ENCODE results near the gene MAFF. TPM values are rescaled to one million over a fixed set of nuclear protein-coding genes. Genes with fewer than 3 reads are reported as not detected.

MAFF gene
- total RNA-seq, 1 donor from 2014 or later, result 3.9 TPM

DNA sequence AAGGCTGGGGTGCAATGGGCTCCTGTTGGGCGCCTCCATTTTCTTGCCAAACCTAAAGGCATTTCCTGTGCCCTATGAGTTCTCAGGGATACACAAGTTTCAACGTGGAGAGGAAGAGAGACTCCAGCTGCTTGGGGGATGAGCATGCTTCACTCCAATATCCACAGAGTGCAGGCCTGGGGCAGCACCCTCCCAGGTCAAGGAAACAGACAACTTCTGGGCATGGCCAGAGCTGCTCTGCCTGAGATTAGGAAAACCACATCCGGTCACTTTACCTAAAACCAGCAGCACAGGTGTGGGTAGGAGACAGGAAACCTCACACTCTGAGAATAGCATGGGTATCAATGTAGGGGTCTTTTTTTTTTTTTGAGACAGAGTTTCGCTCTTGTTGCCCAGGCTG, 42.3 kb downstream of the MAFF start:
- Mint-ChIP-seq H3K4me3 (peak overlapping the region; percentile 9), H3K9me3 (no peaks in the 10 kb centered on the region), H3K27me3 (ENCODE audit: low read depth) (no peaks in the 10 kb centered on the region), H3K4me1 (peaks cover 40% of the 10 kb centered on the region), H3K36me3 (ENCODE audit: low read depth) (peaks cover 10% of the 10 kb centered on the region), H3K27ac (ENCODE audit: unreplicated experiment) (no peak overlapping the region)
- no peak for DNase-seq (ENCODE audit: low read depth, low spot score)
- TF ChIP-seq, protein P1, sequence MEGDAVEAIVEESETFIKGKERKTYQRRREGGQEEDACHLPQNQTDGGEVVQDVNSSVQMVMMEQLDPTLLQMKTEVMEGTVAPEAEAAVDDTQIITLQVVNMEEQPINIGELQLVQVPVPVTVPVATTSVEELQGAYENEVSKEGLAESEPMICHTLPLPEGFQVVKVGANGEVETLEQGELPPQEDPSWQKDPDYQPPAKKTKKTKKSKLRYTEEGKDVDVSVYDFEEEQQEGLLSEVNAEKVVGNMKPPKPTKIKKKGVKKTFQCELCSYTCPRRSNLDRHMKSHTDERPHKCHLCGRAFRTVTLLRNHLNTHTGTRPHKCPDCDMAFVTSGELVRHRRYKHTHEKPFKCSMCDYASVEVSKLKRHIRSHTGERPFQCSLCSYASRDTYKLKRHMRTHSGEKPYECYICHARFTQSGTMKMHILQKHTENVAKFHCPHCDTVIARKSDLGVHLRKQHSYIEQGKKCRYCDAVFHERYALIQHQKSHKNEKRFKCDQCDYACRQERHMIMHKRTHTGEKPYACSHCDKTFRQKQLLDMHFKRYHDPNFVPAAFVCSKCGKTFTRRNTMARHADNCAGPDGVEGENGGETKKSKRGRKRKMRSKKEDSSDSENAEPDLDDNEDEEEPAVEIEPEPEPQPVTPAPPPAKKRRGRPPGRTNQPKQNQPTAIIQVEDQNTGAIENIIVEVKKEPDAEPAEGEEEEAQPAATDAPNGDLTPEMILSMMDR (conservative IDR thresholded peaks at IDR 0.05), result no peak

DNA sequence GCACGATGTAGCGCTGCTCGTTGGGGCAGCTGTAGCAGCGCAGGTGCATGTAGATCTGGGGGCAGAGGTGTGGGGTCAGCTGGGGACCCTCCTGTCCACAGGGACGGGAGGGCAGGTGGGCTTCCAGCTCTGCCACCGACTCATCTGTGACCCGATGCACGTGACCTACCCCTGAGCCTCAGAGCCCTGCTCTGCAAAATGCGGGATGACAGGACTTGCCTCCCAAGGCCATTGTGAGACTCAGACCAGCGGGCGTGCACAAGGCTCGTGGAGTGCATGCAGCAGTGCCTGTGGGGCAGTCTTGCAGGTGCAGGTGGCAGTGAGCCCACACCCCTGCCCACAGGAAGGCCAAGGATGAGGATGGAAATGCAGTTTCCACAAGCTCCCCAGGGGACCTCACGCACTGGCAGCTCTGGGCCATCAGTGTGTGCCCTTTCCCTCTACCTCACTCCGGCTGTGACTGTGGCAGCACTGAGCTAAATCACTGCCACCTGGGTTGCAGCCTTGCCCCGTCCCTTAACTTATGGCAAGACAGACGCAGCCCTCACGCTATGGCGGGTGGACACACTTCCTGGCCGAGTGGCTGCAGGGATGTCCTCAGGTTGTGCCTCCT, 44.4 kb downstream of the MAFF start:
- Mint-ChIP-seq H3K4me1 (peaks cover 32% of the 10 kb centered on the region), H3K36me3 (ENCODE audit: low read depth) (peaks cover 11% of the 10 kb centered on the region), H3K4me3 (no peak overlapping the region), H3K27ac (ENCODE audit: unreplicated experiment) (no peak overlapping the region), H3K27me3 (ENCODE audit: low read depth) (no peaks in the 10 kb centered on the region), H3K9me3 (no peaks in the 10 kb centered on the region)
- TF ChIP-seq, protein P1 (conservative IDR thresholded peaks at IDR 0.05), result no peak
- DNase-seq (ENCODE audit: low read depth, low spot score), result no peak

DNA sequence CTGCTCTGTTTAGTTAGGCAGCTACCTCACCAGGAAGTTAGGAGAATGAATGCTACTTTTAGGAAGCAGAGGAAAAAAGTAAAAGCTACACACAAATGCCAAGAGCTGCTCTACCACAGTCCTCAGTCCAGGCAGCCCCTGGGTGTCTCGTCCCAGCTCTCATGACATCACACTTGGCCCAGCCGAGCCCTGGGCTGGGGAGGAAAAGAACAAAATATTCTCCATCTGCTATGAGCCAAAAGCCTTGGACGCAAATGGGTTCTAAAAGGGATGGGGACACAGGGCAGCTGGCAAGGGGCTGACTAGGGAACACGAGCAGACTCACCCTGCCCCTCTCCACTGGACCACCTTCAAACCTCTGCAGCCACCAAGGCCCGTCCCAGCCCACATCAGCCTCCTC, 44.9 kb downstream of the MAFF start:
- no peak for DNase-seq (ENCODE audit: low read depth, low spot score)
- Mint-ChIP-seq H3K4me3 (no peak overlapping the region), H3K27me3 (ENCODE audit: low read depth) (no peaks in the 10 kb centered on the region), H3K9me3 (no peaks in the 10 kb centered on the region), H3K4me1 (peaks cover 30% of the 10 kb centered on the region), H3K27ac (ENCODE audit: unreplicated experiment) (no peak overlapping the region), H3K36me3 (ENCODE audit: low read depth) (peaks cover 11% of the 10 kb centered on the region)
- TF ChIP-seq, protein P1 (conservative IDR thresholded peaks at IDR 0.05), result no peak

DNA sequence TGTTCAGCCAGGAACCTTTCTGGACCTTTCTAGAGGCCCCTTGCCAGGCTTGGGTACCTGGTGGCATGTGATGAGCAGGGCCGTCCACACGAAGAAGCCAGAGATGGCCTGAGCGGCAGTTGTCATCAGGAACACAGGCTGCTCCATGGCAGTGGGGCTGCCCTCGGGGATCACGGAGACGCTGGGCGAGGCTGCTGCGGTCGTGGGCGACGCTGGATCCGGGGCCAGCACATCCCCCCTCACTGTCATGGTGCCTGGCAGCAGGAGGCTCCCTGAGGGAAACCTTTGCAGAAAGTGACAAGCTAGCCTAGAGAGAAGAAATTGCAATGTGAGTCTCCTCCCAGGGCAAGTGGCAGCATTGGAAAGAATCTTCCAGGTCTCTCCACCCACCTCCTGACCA, 45.9 kb downstream of the MAFF start:
- peak overlapping the region; percentile 27 for H3K27ac Mint-ChIP-seq (ENCODE audit: unreplicated experiment)
- TF ChIP-seq, protein P1 (conservative IDR thresholded peaks at IDR 0.05), result no peak
- no peak for DNase-seq (ENCODE audit: low read depth, low spot score)
- peaks cover 23% of the 10 kb centered on the region for H3K4me1 Mint-ChIP-seq
- peaks cover 11% of the 10 kb centered on the region for H3K36me3 Mint-ChIP-seq (ENCODE audit: low read depth)
- H3K9me3 Mint-ChIP-seq, result no peaks in the 10 kb centered on the region
- no peak overlapping the region for H3K4me3 Mint-ChIP-seq
- H3K27me3 Mint-ChIP-seq (ENCODE audit: low read depth), result no peaks in the 10 kb centered on the region

DNA sequence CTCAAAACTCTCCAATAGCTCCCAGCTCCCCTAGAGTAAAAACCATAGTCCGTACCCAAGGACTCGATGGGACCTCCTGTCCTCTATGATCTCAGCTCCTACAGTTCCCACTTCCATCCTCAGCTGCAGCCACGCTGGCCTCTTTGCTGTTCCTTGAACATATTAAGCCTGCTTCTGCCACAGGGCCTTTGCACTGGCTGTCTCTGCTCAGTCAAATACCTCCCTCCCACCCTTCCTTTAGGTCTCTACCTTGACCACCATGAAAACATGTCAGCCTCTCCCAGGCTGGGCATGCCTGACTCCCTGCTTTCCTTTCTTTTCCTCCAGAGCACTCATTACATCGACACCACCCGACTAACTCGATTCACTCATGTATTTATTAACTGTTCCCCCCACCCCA, 46.5 kb downstream of the MAFF start:
- DNase-seq (ENCODE audit: low read depth, low spot score), result no peak
- Mint-ChIP-seq H3K27ac (ENCODE audit: unreplicated experiment) (no peak overlapping the region), H3K9me3 (no peaks in the 10 kb centered on the region), H3K4me3 (no peak overlapping the region), H3K36me3 (ENCODE audit: low read depth) (peaks cover 11% of the 10 kb centered on the region), H3K27me3 (ENCODE audit: low read depth) (no peaks in the 10 kb centered on the region), H3K4me1 (peaks cover 17% of the 10 kb centered on the region)
- TF ChIP-seq, protein P1 (conservative IDR thresholded peaks at IDR 0.05), result no peak

All from neural crest cell (in vitro differentiated cells).